GM19463 (cell line): ENCODE results near the gene FGFRL1.
"Not testable (repeated sequence)": the region's sequence is repeated elsewhere in the genome, so short reads cannot be mapped to it uniquely, and the experiment has no call there.

Experiments used
- ATAC-seq: cut with Tn5 transposase; IDR thresholded peaks from one replicate; pipeline ENCODE4 v1.9.1; 2021; ENCODE audit warnings: mild to moderate bottlenecking, moderate library complexity; ENCODE audit not compliant: unreplicated experiment

Gene FGFRL1

GRCh38 chr4:1048773-1049590, 37.6 kb downstream of the FGFRL1 start:
- no peak for ATAC-seq

GRCh38 chr4:1049591-1049905, 38.1 kb downstream of the FGFRL1 start:
- ATAC-seq = no peak

DNA sequence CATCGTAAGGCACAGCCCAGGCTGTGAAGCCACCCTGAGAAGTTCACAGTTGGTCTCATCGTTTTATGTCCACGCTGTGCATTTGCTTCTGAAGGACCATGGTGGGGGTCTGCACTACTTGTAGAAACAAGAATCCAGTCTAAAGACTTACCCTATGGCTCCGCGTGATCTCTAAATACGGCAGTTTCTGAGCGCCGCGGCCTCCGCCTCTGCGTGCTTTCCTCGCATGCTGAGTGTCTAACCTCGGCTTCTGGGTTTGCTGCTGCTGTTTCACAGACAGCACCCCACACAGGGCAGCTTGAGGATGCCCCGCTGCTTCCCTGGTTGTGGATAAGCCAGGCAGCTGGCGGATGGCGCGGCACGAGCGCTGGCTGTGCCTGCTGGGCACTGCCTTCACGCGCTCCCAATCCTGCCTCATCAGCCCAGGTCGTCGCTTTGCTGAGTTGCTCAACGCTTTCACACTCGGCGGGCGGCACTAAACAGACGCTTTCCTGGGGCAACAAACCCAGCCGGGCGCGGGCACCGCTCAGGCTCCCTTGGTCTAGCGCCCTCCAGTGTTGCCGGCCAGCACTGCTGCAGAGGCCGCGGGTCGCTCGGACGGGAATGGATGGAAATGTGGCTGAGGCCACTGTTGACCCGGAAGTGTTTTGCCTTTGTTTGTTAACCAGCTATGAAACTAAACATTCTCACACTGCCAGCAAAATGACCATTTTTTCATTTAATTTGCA, 39.2 kb downstream of the FGFRL1 start:
- ATAC-seq = no peak

DNA sequence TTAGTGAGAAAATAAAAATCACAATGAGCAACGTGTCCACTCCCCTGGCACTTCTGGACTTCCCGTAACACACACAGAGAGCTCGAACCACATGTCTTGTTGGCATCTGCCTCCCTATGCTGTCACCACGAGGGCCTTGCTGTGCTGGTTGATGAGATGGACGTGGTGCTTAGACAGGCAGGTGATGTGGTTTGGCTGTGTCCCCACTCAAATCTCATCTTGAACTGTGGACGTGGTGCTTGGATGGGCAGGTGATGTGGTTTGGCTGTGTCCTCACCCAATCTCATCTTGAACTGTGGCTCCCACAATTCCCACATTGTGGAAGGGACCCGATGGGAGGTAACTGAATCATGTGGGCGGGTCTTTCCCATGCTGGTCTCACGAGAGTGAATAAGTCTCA, 40.0 kb downstream of the FGFRL1 start:
- no peak for ATAC-seq

DNA sequence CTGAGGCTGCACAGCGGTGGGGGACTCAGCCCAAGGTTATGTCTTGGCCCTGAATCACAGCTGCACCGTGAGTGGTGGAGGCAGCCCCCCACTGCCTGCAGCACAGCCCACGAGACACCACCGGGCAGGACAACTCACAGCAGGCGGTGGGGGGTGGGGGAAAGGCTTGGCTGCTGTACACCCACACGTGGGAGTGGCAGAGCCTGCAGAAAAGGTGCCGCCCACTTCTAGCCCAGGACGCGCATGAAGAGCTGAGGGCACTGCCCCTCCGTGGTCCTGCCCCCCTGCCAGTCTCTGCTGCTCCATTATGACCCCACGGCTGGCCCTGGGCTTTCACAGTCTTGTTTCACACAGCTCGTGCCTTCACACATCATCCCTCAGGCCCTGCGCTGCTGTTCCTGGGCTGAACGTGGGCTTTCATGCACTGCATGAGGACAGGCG, 40.8 kb downstream of the FGFRL1 start:
- no peak for ATAC-seq

DNA sequence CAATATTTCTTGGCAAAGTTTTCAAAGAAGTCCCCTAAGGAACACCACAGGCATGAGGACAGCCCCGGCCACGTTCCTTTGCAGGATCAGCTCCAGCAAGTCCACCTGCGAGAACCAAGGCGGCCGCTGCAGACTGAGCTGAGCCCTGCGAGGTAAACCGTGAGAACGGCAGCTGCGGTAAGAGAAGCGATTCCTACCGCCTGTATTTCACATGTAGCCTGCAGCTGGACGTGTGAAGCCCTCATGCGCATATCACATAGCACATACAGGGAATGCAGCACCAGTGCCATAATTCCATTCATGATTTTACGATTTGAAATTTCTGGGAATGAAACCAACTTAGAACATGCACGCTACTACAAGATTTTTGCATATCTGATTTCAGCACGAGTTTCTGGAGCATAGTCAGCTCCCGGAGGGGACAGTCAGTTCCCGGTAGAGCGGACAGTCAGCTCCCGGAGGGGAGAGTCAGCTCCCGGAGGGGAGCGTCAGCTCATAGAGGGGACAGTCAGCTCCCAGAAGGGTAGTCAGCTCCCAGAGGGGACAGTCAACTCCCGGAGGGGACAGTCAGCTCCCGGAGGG, 41.7 kb downstream of the FGFRL1 start:
- no peak for ATAC-seq

- not testable (repeated sequence) for ATAC-seq
These were observed 42.5 kb downstream of the FGFRL1 start for GRCh38 chr4:1053891-1054290.

GRCh38 chr4:1054696-1055242, 43.3 kb downstream of the FGFRL1 start:
- ATAC-seq = not testable (repeated sequence)

- ATAC-seq = peak; percentile 23
These were observed 43.8 kb downstream of the FGFRL1 start for GRCh38 chr4:1055243-1055701.

DNA sequence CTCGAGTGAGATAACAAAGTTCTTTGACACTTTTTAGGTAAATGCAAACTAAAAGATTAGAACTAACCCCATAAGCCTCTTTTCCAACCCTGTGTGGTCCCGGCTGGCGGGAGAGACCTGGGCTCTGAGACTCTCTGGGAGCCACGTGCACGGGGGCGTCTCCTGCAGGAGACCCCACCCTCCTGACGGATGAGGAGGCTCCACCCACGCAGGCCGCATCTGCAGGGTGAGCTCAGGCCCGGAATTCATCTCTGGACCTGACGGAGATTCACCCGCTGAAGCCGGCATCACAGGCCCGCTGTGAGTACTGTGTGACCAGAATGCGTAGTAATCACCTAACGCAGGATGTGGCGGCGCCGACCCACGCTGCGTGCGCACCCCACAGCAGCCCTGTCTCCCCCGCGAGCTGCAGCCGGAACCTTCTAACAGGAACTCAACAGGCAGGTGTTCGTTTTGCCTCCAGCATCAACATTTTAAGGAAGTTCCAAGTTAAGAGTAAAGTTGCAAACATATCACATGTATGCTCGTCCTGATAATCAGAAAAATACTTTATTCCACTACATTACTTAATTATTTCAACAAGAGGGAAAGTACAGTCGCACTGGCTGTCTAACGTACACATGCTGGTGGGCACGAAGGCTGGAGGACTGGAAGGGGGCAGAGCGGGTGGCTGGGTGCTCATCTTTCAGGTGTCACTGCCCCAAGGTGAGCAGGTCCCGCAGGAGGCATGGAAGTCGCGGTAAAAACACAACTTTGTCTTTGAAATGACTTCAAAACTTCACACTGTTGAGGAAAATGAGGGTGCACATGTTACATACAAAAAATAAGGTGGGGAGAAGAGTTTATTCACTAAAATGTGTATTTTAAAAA, 44.5 kb downstream of the FGFRL1 start:
- ATAC-seq = peak; percentile 56

DNA sequence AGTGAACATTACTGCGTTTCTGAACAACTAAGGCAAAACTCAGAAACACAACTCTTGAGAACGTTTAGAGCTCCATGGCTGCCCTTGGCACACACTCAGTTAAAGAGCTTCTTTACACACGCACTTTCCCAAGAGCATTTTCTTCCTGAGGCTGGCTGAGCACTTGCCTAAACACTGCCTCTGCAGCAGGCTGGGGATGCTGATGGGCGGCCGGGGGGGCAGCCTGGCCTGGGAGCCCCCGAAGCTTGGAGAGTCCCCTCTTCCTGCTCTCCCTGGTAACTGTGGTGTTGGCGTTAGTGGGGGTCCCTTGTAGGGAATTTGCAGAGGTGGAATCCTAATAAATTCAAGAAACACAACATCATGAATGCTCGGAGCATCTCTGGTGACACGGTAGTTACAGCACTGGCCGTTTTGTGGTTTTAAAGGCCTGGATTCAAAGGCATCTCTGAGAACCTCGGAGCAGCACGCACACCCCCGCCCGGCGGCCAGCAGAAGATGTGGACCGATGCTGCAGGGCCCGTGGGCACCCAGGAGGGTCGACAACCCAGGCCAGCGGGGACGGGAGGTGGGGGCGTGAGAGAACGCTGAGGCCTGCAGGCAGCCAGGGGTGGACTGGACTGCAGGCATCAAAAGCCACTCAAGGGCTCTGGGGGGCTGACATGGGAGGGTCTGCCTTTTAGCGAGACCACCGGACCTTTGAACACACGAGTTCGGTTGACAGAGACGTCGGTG, 45.4 kb downstream of the FGFRL1 start:
- ATAC-seq = no peak

DNA sequence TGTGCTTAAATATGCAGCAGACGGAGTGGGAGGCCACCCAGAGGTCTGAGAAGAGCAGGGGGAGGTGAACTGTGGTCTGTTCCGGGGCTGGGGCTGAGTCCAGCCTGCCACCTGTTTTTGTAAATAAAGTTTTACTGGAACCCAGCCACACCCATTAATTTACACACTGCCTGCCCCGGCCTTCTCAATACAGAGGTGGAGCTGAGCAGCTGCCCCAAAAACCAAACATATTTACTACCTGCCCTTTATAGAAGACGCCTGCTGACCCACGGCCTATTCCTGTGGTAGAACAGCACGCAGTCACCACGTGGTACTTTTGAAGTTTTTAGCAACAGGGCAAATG, 45.9 kb downstream of the FGFRL1 start:
- no peak for ATAC-seq

DNA sequence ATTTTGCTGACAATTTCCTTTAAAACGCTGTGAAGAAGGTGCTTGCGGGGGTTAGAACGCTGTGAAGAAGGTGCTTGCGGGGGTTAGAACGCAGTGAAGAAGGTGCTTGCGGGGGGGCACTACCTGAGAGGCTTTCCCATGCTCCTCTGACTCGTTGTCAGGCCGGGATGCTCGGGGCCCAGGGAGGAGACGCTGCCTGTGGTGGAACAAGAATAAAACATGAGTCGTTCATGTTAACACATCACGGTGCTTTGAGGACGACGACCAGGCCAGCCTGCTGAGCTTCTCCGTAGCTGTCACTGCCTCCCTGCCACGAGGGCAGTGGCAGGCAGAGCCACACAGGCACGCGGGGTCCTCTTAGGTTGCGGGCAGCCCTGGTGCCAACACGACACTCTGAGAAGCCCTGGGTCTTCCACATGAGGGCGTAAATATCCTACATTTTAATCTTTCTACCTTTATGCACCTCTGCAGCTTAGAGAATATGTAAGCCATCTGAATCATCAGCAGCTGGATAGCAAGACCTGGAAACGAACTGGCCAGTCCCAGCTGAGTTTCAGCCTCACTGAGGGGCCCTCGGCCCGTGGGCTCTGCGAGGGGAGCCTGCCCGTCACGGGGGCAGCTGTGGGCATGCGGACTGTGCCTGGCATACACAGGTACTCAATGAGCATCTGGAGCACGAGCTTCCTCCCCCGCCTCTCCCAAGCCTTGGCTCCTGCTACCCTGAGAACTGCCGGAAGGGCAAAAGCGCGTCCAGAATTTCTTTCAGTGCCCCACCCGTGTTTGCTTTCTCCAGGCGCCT, 47.0 kb downstream of the FGFRL1 start:
- ATAC-seq = no peak

GRCh38 chr4:1058997-1059665, 47.7 kb downstream of the FGFRL1 start:
- no peak for ATAC-seq

GRCh38 chr4:1060121-1060520, 48.7 kb downstream of the FGFRL1 start:
- no peak for ATAC-seq

- no peak for ATAC-seq
These were observed 49.2 kb downstream of the FGFRL1 start for GRCh38 chr4:1060621-1061020.

GRCh38 chr4:1061056-1061700, 49.8 kb downstream of the FGFRL1 start:
- ATAC-seq = no peak

- ATAC-seq = no peak
These were observed 50.3 kb downstream of the FGFRL1 start for GRCh38 chr4:1061760-1062159.
